Transverse colon (tissue), 4 donors: ENCODE results near the gene VAPA. TPM values are rescaled to one million over a fixed set of nuclear protein-coding genes. Genes with fewer than 3 reads are reported as not detected.

Source experiments
- DNase-seq: peaks from one replicate; pipeline ENCODE4 v3.0.0-alpha.2; 2019
- H3K27ac ChIP-seq, 4 donors: fragments of 200-600 bp; sonication (generic); 2 replicates each; pipeline ENCODE4 v1.5.1; 2016 to 2018; ENCODE audit warnings: inconsistent platforms in 4 of 4
- H3K27me3 ChIP-seq: fragments of 200-600 bp; sonication (generic); 2 replicates; pipeline ENCODE4 v1.5.1; 2017; ENCODE audit warnings: inconsistent platforms
- H3K36me3 ChIP-seq, 4 donors: fragments of 200-600 bp; sonication (generic); 2 replicates each; pipeline ENCODE4 v1.5.1; 2017 to 2019; ENCODE audit warnings: inconsistent platforms in 4 of 4
- H3K4me1 ChIP-seq, 4 donors: fragments of 200-600 bp; sonication (generic); 2 replicates each; pipeline ENCODE4 v1.5.1; 2017 to 2020; ENCODE audit warnings: inconsistent platforms in 4 of 4
- H3K4me3 ChIP-seq, 4 donors: fragments of 200-600 bp; sonication (generic); 1 replicate in 1 of 4; 2 replicates in 3 of 4; pipeline versions ENCODE4 v1.5.1 to v1.6.1; 2017 to 2019; ENCODE audit warnings: inconsistent platforms in 4 of 4
- H3K9me3 ChIP-seq, 2 donors: fragments of 200-600 bp; sonication (generic); 2 replicates each; pipeline ENCODE4 v1.5.1; 2017 to 2019; ENCODE audit warnings: inconsistent platforms in 2 of 2
- CTCF ChIP-seq, 5 experiments: fragments of 200-600 bp in 3 of 5; fragments of 450-650 bp in 2 of 5; sonication (generic) in 3 of 5; IDR thresholded peaks; 1 replicate in 2 of 5; 2 replicates in 3 of 5; pipeline ENCODE4 v1.5.1; 2016 to 2017; ENCODE audit warnings: antibody characterized with exemption in 5 of 5, inconsistent platforms in 3 of 5, mild to moderate bottlenecking in 2 of 5, moderate library complexity in 1 of 5
- EP300 ChIP-seq: sonication (generic); formaldehyde crosslinking; IDR thresholded peaks from one replicate; pipeline ENCODE4 v1.6.1; 2017; ENCODE audit warnings: antibody characterized with exemption, low read depth
- POLR2A ChIP-seq: fragments of 450-650 bp; IDR thresholded peaks from one replicate; pipeline ENCODE4 v1.6.1; 2016; ENCODE audit warnings: antibody characterized with exemption, mild to moderate bottlenecking, moderate library complexity
- POLR2AphosphoS5 ChIP-seq, 3 donors: sonication (generic); formaldehyde crosslinking; IDR thresholded peaks; one replicate each; pipeline ENCODE4 v1.6.1; 2016; ENCODE audit warnings: antibody characterized with exemption in 3 of 3
- WGBS, 2 donors: methylation state at CpG; one replicate each; pipeline ENCODE4 v1.1.5; 2018; ENCODE audit warnings: low coverage in 1 of 2; 5-methylcytosine and 5-hydroxymethylcytosine counted together
- in situ Hi-C, 4 donors: fragments of 200-750 bp; cut with MboI; loops; one replicate each; pipeline versions ENCODE4 v1.15.0 to v1.15.1; 2017; ENCODE audit warnings: low sequenced_read_pairs in 3 of 4, low pct_ligation_motif_present in 1 of 4, low pct_unique_long_range_greater_than_20kb in 1 of 4
- intact Hi-C: fragments of 100-400 bp; cut with DNase I; formaldehyde crosslinking; loops from one replicate; pipeline ENCODE4 v1.15.1; 2023; ENCODE audit warnings: low total_unique reads
- total RNA-seq, 4 donors: library from RNA; depleted of rRNA; stranded (reverse); fragments of >200 nt; gene quantifications; one replicate each; pipeline ENCODE4 v1.1.0, GENCODE V29; 2016

VAPA gene
- total RNA-seq, 4 donors from 2014 or later = 110 to 322 (median 213) TPM

- no peak for TF ChIP-seq POLR2AphosphoS5 (IDR thresholded peaks at IDR 0.05)
- no peak for TF ChIP-seq POLR2A
- no peak for TF ChIP-seq EP300
- no peak for TF ChIP-seq CTCF (IDR thresholded peaks at IDR 0.05)
These were observed 36.2 kb upstream of the VAPA start for GRCh38 chr18:9877655-9878014.

GRCh38 chr18:9878095-9878494 lies 35.7 kb upstream of the VAPA start:
- intact Hi-C loops (no loop called here), in situ Hi-C loops (no loop called here)
- H3K4me3 ChIP-seq = no peak overlapping the region
- DNase-seq = no peak
- peaks cover 0 to 5% (median 0%) of the 10 kb centered on the region in 4 donors for H3K4me1 ChIP-seq
- whole genome bisulfite sequencing, 2 donors = 98 to 100% methylated on average over 1 of the region's 1 CpG
- no peak overlapping the region for H3K27ac ChIP-seq
- no peaks in the 10 kb centered on the region for H3K27me3 ChIP-seq
- TF ChIP-seq EP300 (no peak), CTCF (IDR thresholded peaks at IDR 0.05) (no peak), POLR2A (no peak), POLR2AphosphoS5 (IDR thresholded peaks at IDR 0.05) (no peak)
- H3K9me3 ChIP-seq = no peaks in the 10 kb centered on the region
- no peaks in the 10 kb centered on the region for H3K36me3 ChIP-seq

More at GRCh38 chr18:9877655-9878014, 36.2 kb upstream of the VAPA start:
- no peaks in the 10 kb centered on the region for H3K27me3 ChIP-seq
- peaks cover 0 to 5% (median 0%) of the 10 kb centered on the region in 4 donors for H3K4me1 ChIP-seq
- in situ Hi-C loops (no loop called here), intact Hi-C loops (no loop called here)
- H3K9me3 ChIP-seq = no peaks in the 10 kb centered on the region
- H3K4me3 ChIP-seq = no peak overlapping the region
- no peaks in the 10 kb centered on the region for H3K36me3 ChIP-seq
- peak overlapping the region in 3 of 4 donors; percentile 14 to 56 (median 22) for H3K27ac ChIP-seq
- no peak for DNase-seq

GRCh38 chr18:9878783-9879242 lies 35.0 kb upstream of the VAPA start:
- Histone ChIP-seq H3K27me3 (no peaks in the 10 kb centered on the region), H3K27ac (no peak overlapping the region), H3K4me1 (peaks cover 0 to 5% (median 0%) of the 10 kb centered on the region in 4 donors), H3K4me3 (no peak overlapping the region), H3K9me3 (no peaks in the 10 kb centered on the region), H3K36me3 (no peaks in the 10 kb centered on the region)
- WGBS, 2 donors = 85 to 90% methylated on average over 6 of the region's 6 CpGs
- TF ChIP-seq POLR2AphosphoS5 (IDR thresholded peaks at IDR 0.05) = no peak
- TF ChIP-seq EP300 = no peak
- TF ChIP-seq CTCF (IDR thresholded peaks at IDR 0.05) = no peak
- TF ChIP-seq POLR2A = no peak
- in situ Hi-C loops (no loop called here), intact Hi-C loops (no loop called here)
- DNase-seq = no peak

- Histone ChIP-seq H3K9me3 (no peaks in the 10 kb centered on the region), H3K4me3 (no peak overlapping the region), H3K27ac (peak overlapping the region in 3 of 4 donors; percentile 5 to 35 (median 30)), H3K27me3 (no peaks in the 10 kb centered on the region), H3K4me1 (no peaks in the 10 kb centered on the region), H3K36me3 (no peaks in the 10 kb centered on the region)
- intact Hi-C loops = no loop called here
- TF ChIP-seq POLR2AphosphoS5 (IDR thresholded peaks at IDR 0.05) (peak in 1 of 3 donors; percentile 38), POLR2A (no peak)
- in situ Hi-C loops = no loop called here
- no peak for DNase-seq
- 84 to 86% methylated on average over 4 to 6 of the region's 6 CpGs for WGBS, 2 donors
These were observed 29.7 kb upstream of the VAPA start for GRCh38 chr18:9884090-9884489.

- H3K9me3 ChIP-seq = no peaks in the 10 kb centered on the region
- WGBS, 2 donors = 85 to 92% methylated on average over 10 to 12 of the region's 12 CpGs
- H3K4me1 ChIP-seq = no peaks in the 10 kb centered on the region
- H3K27me3 ChIP-seq = no peaks in the 10 kb centered on the region
- no peaks in the 10 kb centered on the region for H3K36me3 ChIP-seq
- in situ Hi-C loops = no loop called here
- no peak for DNase-seq
- peak overlapping the region in 2 of 4 donors; percentile 17 to 35 for H3K27ac ChIP-seq
- intact Hi-C loops = no loop called here
- no peak overlapping the region for H3K4me3 ChIP-seq
- TF ChIP-seq CTCF (IDR thresholded peaks at IDR 0.05) (no peak), EP300 (no peak), POLR2AphosphoS5 (IDR thresholded peaks at IDR 0.05) (no peak), POLR2A (no peak)
These were observed 29.2 kb upstream of the VAPA start for GRCh38 chr18:9884532-9885140.
